GM23338 (cell line): Measurements from ENCODE around the gene TICRR. TPM values are rescaled to one million over a fixed set of nuclear protein-coding genes. Genes with fewer than 3 reads are reported as not detected.

Experiments
- ATAC-seq: fragments of 200-7000 bp; cut with Tn5 transposase; 3 replicates; pipeline ENCODE4 v1.9.1; 2020
- DNase-seq: peaks from one replicate; pipeline ENCODE4 v3.0.0-alpha.2; 2015; ENCODE audit warnings: low spot score
- H2AFZ ChIP-seq: fragments of 200-600 bp; sonication (generic); 2 replicates; pipeline ENCODE4 v1.8.0; 2016; ENCODE audit warnings: antibody characterized with exemption, mild to moderate bottlenecking, moderate library complexity
- H3F3A ChIP-seq: fragments of 200-600 bp; sonication (generic); replicated peaks from 2 replicates; pipeline ENCODE4 v1.8.0; 2017; ENCODE audit warnings: antibody characterized with exemption, mixed run types, low read depth
- H3K27ac ChIP-seq: fragments of 200-600 bp; sonication (generic); 2 replicates; pipeline ENCODE4 v1.6.1; 2016; ENCODE audit warnings: low read depth
- H3K27me3 ChIP-seq: fragments of 200-600 bp; sonication (generic); 2 replicates; pipeline ENCODE4 v1.8.0; 2016; ENCODE audit warnings: mild to moderate bottlenecking, mixed run types, moderate library complexity; ENCODE audit not compliant: insufficient read depth
- H3K36me3 ChIP-seq: fragments of 200-600 bp; sonication (generic); 2 replicates; pipeline ENCODE4 v1.8.0; 2016; ENCODE audit warnings: mild to moderate bottlenecking; ENCODE audit not compliant: insufficient read depth
- H3K4me1 ChIP-seq: fragments of 200-600 bp; sonication (generic); 2 replicates; pipeline ENCODE4 v1.8.0; 2016; ENCODE audit warnings: mild to moderate bottlenecking, moderate library complexity; ENCODE audit not compliant: insufficient read depth
- H3K4me2 ChIP-seq: fragments of 200-600 bp; sonication (generic); 2 replicates; pipeline ENCODE4 v1.7.1; 2017; ENCODE audit warnings: mixed run types
- H3K4me3 ChIP-seq: fragments of 200-600 bp; sonication (generic); 2 replicates; pipeline ENCODE4 v1.6.1; 2016; ENCODE audit warnings: mixed run types
- H3K79me2 ChIP-seq: fragments of 200-600 bp; sonication (generic); replicated peaks from 2 replicates; pipeline ENCODE4 v1.8.0; 2017; ENCODE audit warnings: mild to moderate bottlenecking; ENCODE audit not compliant: insufficient read depth
- H3K9me2 ChIP-seq: fragments of 200-600 bp; sonication (generic); 2 replicates; pipeline ENCODE4 v1.8.0; 2017; ENCODE audit not compliant: insufficient read depth
- H4K20me1 ChIP-seq: fragments of 200-600 bp; sonication (generic); replicated peaks from 2 replicates; pipeline ENCODE4 v1.8.0; 2017; ENCODE audit warnings: mild to moderate bottlenecking; ENCODE audit not compliant: insufficient read depth
- H3K27ac Mint-ChIP-seq: 2 replicates; pipeline ENCODE4 v1.8.0; 2020; ENCODE audit warnings: inconsistent platforms, mild to moderate bottlenecking, moderate library complexity, mixed read lengths
- H3K27me3 Mint-ChIP-seq: 3 replicates; pipeline ENCODE4 v1.8.0; 2022; ENCODE audit warnings: low read depth, mild to moderate bottlenecking, moderate library complexity, mixed read lengths, inconsistent platforms; ENCODE audit not compliant: insufficient read depth, poor library complexity
- H3K36me3 Mint-ChIP-seq: 3 replicates; pipeline ENCODE4 v1.8.0; 2021; ENCODE audit warnings: low read depth, mild to moderate bottlenecking, inconsistent platforms, moderate library complexity, mixed read lengths
- H3K4me1 Mint-ChIP-seq: 3 replicates; pipeline ENCODE4 v1.8.0; 2020; ENCODE audit warnings: mild to moderate bottlenecking, inconsistent platforms, mixed read lengths
- H3K4me3 Mint-ChIP-seq: 3 replicates; pipeline ENCODE4 v1.8.0; 2021; ENCODE audit warnings: moderate library complexity, mild to moderate bottlenecking, inconsistent platforms, mixed read lengths
- H3K9me3 Mint-ChIP-seq: 3 replicates; pipeline ENCODE4 v1.8.0; 2020; ENCODE audit warnings: moderate library complexity, mild to moderate bottlenecking, inconsistent platforms, mixed read lengths
- CREB1 ChIP-seq: fragments of 250-450 bp; sonication (Bioruptor Pico); IDR thresholded peaks from 2 replicates; pipeline ENCODE4 v1.5.0; 2020; ENCODE audit warnings: low read depth, mild to moderate bottlenecking, moderate library complexity
- ETS1 ChIP-seq: IDR thresholded peaks from 2 replicates; pipeline ENCODE4 v1.6.1; 2016; ENCODE audit warnings: antibody characterized with exemption
- EZH2 ChIP-seq: fragments of 200-600 bp; sonication (generic); IDR thresholded peaks from one replicate; pipeline ENCODE4 v1.8.0; 2017; ENCODE audit warnings: antibody characterized with exemption, mild to moderate bottlenecking, low read depth; ENCODE audit not compliant: unreplicated experiment
- EZH2phosphoT487 ChIP-seq: fragments of 200-600 bp; sonication (generic); IDR thresholded peaks from one replicate; pipeline ENCODE4 v1.8.1; 2018; ENCODE audit warnings: antibody characterized with exemption; ENCODE audit not compliant: unreplicated experiment
- JUNB ChIP-seq: IDR thresholded peaks from one replicate; pipeline ENCODE4 v1.6.1; 2016; ENCODE audit warnings: antibody characterized with exemption; ENCODE audit not compliant: unreplicated experiment
- NANOG ChIP-seq: IDR thresholded peaks from 2 replicates; pipeline ENCODE4 v1.6.1; 2016; ENCODE audit warnings: antibody characterized with exemption, borderline replicate concordance
- POLR2AphosphoS5 ChIP-seq: IDR thresholded peaks from 2 replicates; pipeline ENCODE4 v1.6.1; 2016; ENCODE audit warnings: antibody characterized with exemption, low read depth
- REST ChIP-seq: IDR thresholded peaks from one replicate; pipeline ENCODE4 v1.6.1; 2018; ENCODE audit warnings: antibody characterized with exemption; ENCODE audit not compliant: unreplicated experiment
- STAT1 ChIP-seq: IDR thresholded peaks from one replicate; pipeline ENCODE4 v1.6.1; 2016; ENCODE audit warnings: antibody characterized with exemption; ENCODE audit not compliant: unreplicated experiment
- ZNF114 ChIP-seq: fragments of 250-450 bp; sonication (Bioruptor Pico); IDR thresholded peaks from 2 replicates; pipeline ENCODE4 v1.5.0; 2020; ENCODE audit warnings: mild to moderate bottlenecking, moderate library complexity
- ZNF331 ChIP-seq: fragments of 250-450 bp; sonication (Bioruptor Pico); IDR thresholded peaks from 2 replicates; pipeline ENCODE4 v1.5.0; 2020; ENCODE audit warnings: low read depth, mild to moderate bottlenecking, moderate library complexity
- ZNF462 ChIP-seq: fragments of 250-450 bp; sonication (Bioruptor Pico); IDR thresholded peaks from 2 replicates; pipeline ENCODE4 v1.5.0; 2020; ENCODE audit warnings: mild to moderate bottlenecking, moderate library complexity
- polyA plus RNA-seq: library from polyadenylated mRNA; unstranded; fragments of >200 nt; fragmentation: Nextera tagmentation; extraction: Ambion mirVana; gene quantifications from 2 replicates; pipeline ENCODE4 v1.2.1, GENCODE V29; 2016
- total RNA-seq: library from RNA; depleted of rRNA; stranded (reverse); fragments of >200 nt; shearing (Covaris generic); gene quantifications from 2 replicates; pipeline ENCODE4 v1.2.3, GENCODE V29; 2014
- TF ChIP-seq, protein P1 (sequence below), 2 experiments: fragments of 200-600 bp in 1 of 2; sonication (generic) in 1 of 2; conservative IDR thresholded peaks; 2 replicates each; pipeline versions ENCODE4 v1.5.1 to v1.6.1; 2016 to 2017; ENCODE audit warnings: antibody characterized with exemption in 2 of 2, low read depth in 2 of 2, mild to moderate bottlenecking in 2 of 2, moderate library complexity in 1 of 2

TICRR gene
- total and polyA plus RNA-seq, 2 experiments from 2014 or later: 11.2 to 42.3 TPM

GRCh38 chr15:89628806-89629715, 53.8 kb downstream of the TICRR start:
- Histone ChIP-seq H4K20me1 (peaks cover 15% of the 10 kb centered on the region), H3K79me2 (0 out of 2 replicates have a peak, but pooled peaks cover 4% of the 10 kb centered on the region), H3K36me3 (peaks cover 62% of the 10 kb centered on the region), H2AFZ (no peak overlapping the region), H3K4me2 (no peak overlapping the region), H3K27ac (no peak overlapping the region), H3K4me1 (no peaks in the 10 kb centered on the region), H3K4me3 (no peak overlapping the region), H3K27me3 (no peaks in the 10 kb centered on the region), H3F3A (peaks cover 3% of the 10 kb centered on the region; the same call in 1 of the 2 replicates), H3K9me2 (no peaks in the 10 kb centered on the region)
- Mint-ChIP-seq H3K4me1 (no peaks in the 10 kb centered on the region), H3K27ac (no peak overlapping the region), H3K27me3 (peaks cover 41% of the 10 kb centered on the region), H3K36me3 (peaks cover 98% of the 10 kb centered on the region), H3K9me3 (peaks cover 37% of the 10 kb centered on the region), H3K4me3 (no peak overlapping the region)
- ATAC-seq (no peak), DNase-seq (peak; percentile 23)
- TF ChIP-seq ETS1 (no peak), REST (no peak), POLR2AphosphoS5 (no peak), ZNF462 (no peak), ZNF331 (CRISPR knock-in tag) (no peak), EZH2phosphoT487 (peak; percentile 21), ZNF114 (CRISPR knock-in tag) (no peak), JUNB (no peak), NANOG (no peak), STAT1 (no peak), EZH2 (no peak), CREB1 (CRISPR knock-in tag) (no peak)
- TF ChIP-seq, protein P1, sequence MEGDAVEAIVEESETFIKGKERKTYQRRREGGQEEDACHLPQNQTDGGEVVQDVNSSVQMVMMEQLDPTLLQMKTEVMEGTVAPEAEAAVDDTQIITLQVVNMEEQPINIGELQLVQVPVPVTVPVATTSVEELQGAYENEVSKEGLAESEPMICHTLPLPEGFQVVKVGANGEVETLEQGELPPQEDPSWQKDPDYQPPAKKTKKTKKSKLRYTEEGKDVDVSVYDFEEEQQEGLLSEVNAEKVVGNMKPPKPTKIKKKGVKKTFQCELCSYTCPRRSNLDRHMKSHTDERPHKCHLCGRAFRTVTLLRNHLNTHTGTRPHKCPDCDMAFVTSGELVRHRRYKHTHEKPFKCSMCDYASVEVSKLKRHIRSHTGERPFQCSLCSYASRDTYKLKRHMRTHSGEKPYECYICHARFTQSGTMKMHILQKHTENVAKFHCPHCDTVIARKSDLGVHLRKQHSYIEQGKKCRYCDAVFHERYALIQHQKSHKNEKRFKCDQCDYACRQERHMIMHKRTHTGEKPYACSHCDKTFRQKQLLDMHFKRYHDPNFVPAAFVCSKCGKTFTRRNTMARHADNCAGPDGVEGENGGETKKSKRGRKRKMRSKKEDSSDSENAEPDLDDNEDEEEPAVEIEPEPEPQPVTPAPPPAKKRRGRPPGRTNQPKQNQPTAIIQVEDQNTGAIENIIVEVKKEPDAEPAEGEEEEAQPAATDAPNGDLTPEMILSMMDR (conservative IDR thresholded peaks at IDR 0.05; ENCODE audit: low read depth in 2 of 2): peak in 1 of 2 experiments; percentile 19; a peak in 1 of 4 replicates
